ENCODE data around the gene LBR.
A peak's percentile ranks its signal among the peaks of the same experiment; 100 is the strongest.

LBR gene

GRCh38 chr1:225442123-225442505 lies 14.3 kb upstream of the LBR start:
- DNase-seq = no peak

GRCh38 chr1:225441314-225442122 lies 13.7 kb upstream of the LBR start:
- no peak for DNase-seq

- DNase-seq = no peak
These were observed 12.8 kb upstream of the LBR start for GRCh38 chr1:225440380-225441221.

- peak; percentile 33 for DNase-seq
These were observed 10.0 kb upstream of the LBR start for GRCh38 chr1:225437710-225438437.

DNA sequence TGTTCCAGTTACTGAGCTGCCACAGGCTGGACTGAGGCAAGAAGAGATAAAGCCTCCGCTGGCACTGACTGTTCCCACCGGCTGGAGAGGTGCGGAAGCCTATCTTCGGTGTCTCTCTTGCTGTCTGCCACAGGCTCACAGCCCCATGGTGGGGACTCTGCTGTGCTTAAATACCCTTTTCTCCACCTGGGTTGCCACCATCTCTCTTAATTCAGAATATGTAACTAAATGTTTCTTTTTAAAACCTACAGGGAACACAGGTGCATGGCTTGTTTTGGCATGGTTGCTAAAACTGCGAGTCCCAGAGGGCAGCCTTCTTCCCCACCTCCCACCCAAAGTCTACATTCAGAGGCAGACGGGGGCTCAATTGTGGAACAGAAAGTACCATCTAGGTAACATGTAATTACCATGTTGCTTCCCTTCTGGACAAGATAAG lies 8.1 kb upstream of the LBR start:
- no peak for DNase-seq

- DNase-seq = no peak
These were observed 7.6 kb upstream of the LBR start for GRCh38 chr1:225435487-225435886.

DNA sequence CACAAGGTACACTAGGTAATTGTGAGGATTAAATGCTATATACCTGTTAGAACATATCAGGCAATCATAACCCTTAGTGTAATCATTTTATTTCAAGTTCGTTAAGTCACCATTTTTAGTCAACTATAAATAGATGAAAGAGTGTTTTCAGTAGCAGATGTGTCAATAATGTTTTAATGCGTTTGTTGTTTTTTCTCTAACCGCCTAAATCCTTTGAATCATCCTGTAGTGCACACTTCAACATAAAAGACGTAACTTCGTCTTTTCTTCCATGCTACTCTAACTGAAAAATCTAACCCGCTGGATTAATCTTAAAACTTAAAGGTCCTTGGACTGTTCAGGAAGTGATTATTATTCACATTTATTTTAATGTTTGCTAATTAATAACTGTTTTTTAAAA lies 7.2 kb upstream of the LBR start:
- DNase-seq = no peak

GRCh38 chr1:225434046-225434445 lies 6.2 kb upstream of the LBR start:
- no peak for DNase-seq

DNA sequence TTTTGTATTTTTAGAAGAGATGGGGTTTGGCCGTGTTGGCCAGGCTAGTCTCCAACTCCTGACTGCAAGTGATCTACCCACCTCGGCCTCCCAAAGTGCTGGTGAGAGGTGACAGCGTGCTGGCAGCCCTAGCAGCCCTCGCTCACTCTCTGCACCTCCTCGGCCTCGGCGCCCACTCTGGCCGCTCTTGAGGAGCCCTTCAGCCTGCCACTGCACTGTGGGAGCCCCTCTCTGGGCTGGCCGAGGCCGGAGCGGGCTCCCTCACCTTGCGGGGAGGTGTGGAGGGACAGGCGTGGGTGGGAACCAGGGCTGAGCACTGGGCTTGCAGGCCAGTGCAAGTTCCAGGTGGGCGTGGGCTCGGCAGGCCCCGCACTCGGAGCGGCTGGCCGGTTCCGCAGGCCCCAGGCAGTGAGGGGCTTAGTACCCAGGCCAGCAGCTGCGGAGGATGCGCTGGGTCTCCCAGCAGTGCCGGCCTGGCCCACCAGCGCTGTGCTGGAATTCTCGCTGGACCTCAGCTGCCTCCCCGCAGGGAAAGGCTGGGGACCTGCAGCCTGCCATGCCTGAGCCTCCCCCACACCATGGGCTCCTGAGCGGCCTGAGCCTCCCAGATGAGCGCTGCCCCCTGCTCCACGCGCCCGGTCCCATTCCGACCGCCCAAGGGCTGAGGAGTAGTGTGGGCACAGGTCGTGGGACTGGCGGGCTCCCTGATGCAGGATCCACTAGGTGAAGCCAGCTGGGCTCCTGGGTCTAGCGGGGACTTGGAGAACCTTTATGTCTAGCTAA lies 3.4 kb upstream of the LBR start:
- no peak for DNase-seq

DNA sequence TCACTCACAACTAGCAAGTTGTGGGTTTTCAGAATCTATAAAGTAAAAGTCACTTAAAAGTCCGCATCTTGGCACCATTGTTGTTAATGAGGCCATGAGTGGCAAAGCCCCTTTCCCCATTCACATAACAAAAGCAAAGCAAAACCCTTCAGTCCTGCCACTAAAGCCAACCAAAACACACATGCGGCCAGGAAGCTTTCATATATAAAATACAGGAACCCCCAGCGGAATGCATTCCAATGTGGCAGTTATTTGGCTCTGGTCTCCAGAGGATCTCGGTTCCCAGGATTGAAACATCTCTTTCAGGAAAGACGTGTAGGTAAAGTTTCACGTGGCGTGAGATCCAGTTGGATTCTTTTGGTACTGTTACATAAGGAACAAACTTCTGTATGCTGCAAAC lies 2.5 kb upstream of the LBR start:
- no peak for DNase-seq

DNA sequence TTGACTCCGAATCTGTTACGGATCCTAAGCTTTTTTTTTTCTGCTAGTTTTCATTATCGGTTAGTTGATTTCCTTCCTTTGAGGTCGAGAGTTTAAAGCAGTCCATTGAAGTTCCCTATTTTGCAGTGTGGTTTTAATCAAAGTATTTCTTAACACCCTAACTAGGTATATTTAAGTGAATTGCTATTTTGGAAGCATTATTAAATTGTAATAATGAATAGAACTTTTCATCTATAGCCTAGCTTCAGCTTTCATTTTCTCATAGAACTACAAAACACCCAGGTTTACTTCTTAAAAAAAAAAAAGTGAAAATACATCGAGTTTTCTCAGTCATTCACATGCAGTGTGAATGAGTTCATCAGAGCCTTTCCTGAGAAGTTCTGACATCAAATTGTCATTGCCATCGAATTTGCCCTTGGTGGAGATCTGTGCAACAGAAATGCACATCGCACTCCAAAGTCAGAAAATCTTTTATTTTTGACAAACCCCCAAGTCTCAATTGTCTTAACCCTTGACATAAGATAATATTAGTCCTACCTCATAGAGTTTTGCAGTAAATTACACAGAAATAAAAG lies 1.1 kb upstream of the LBR start:
- peak; percentile 93 for DNase-seq

- DNase-seq = peak; percentile 87
These were observed 436 bp upstream of the LBR start for GRCh38 chr1:225428068-225428880.

DNA sequence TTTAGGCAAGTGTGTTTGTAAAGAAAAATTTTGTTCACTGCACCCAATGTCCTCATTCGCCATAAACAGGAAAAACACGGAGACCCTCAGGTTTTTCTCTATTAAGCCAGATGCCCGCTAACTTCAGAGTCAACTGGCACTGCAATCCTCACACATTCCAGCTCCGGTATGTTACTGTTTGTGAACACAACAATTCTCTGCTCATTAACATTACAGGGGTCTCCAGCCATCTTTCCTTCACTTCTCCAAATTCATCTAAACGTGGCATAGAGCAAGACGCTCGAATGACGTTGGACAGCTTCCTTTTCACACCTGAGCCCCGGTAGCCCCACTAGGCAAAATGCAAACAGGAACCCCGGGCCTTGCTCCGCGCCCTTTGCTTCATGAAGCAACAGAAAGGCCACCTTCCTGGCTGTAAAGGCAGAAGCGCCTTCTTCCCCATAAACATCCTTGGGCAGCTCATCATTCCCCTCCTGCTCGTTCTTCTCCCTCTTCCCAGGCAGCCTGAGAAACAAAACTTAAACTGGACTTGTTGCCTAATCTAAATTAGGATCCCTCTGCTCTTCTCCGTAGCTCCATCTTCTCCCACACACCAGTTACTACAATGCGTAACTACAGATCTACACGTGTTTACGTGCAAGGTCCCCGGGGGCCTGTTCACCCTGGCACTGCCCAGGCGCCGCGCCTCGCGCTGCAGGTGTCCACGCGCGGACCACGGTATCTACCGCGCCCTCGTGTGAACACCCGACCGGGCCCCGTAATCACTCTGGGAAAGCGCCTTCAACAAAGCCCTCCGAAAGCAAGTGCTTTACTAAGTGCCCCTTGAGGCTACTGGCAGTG lies 1.2 kb downstream of the LBR start:
- DNase-seq = peak; percentile 2

- peak; percentile 56 for DNase-seq
These were observed 2.5 kb downstream of the LBR start for GRCh38 chr1:225425201-225425786.

- no peak for DNase-seq
These were observed 3.2 kb downstream of the LBR start for GRCh38 chr1:225424562-225425200.

DNA sequence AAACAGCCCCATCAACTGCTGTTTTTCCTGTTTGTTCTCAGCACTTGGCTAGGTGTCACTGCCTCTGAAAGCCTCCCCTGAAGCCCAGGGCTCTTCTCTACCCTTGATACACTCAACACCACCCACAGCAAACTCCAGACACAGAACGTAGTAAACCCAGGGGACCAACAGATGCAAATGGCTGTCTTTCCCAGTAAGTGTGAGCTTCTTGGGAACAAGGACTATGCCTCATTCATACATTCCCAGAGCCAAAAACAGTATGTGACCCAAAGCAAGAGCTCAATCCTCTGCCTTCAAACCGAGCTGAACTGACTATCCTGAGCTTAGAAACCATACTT lies 4.4 kb downstream of the LBR start:
- no peak for DNase-seq

DNA sequence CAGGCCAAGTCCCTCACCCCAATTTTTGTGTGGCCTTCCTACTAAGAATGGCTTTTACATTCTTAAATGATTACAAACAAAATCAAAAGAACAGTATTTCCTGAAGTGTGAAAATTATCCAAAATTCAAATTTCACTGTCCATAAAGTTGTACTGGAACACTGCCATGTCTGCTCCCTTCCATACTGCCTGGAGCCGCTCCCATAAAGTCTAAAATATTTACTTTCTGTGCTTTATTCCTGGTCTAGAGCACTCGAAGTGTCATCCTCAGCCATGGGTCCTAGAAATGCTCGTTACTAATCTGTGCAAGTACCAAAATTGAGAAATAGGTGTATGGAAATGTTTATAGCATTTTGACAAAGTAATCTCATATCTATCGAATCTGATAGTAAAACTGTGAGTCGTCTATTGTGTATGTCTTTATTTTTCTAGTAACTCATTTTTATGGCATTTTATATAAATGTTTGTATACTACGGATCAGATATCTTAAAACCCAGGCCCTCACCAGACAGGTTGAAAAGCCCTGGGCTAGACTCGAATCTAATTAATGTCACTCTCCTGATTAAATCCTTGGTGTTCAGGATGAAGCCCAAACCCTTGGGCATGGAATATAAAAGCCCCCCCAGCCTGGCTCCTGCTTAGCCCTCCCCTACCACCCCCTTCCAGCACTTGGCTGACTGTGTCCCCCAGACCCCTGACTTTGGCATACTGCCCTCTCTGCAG lies 4.9 kb downstream of the LBR start:
- no peak for DNase-seq

- peak; percentile 45 for DNase-seq
These were observed 5.7 kb downstream of the LBR start for GRCh38 chr1:225422031-225422605.

GRCh38 chr1:225418598-225418997 lies 9.2 kb downstream of the LBR start:
- no peak for DNase-seq
